ENCODE data around the gene TRIM31.
A peak's percentile ranks its signal among the peaks of the same experiment; 100 is the strongest.

TRIM31 gene, protein sequence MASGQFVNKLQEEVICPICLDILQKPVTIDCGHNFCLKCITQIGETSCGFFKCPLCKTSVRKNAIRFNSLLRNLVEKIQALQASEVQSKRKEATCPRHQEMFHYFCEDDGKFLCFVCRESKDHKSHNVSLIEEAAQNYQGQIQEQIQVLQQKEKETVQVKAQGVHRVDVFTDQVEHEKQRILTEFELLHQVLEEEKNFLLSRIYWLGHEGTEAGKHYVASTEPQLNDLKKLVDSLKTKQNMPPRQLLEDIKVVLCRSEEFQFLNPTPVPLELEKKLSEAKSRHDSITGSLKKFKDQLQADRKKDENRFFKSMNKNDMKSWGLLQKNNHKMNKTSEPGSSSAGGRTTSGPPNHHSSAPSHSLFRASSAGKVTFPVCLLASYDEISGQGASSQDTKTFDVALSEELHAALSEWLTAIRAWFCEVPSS

DNA sequence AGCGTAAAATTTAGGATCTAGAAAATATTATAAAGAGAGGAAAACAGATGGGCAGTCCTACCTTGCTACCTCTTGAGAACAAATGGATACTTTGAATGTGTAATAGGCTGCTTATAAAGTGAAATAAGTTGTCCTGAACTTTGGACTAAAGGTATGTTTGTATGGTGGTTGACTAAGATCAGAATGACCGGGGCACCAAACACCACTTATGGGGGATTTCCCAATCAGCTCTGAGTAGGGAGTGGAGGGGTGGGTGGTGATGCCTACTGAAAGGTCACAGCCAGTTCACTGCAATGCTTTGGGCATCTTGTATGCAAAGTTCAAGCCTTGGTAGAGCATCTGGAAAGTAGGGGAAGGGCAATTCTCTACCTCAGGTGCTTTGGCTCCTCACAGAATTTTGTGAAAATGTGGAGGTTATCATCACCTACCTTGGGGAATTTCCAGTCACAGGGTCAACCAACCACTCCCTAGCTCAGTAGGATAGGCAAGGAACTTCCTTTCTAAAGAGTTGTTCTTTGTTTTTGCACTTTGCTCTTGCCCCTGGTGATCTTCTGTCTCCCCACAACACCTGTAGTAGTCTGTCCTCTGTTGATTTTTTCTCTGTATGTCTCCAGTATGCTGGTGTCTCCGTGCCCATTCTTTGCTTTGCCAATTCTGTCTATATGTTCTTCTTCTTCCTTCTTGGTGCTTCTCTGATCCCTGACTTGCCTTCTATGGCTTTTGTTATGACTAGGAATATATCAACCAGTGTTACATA, at the start of gene TRIM31:
Gene TRIM31, minus strand, starts transcription at position 88 of the 757 bp plus-strand sequence. CDS start 285 bp downstream, outside the sequence.
- no peaks in the 10 kb centered on the region for H3K36me3 ChIP-seq (ENCODE audit: control insufficient read depth in 2 of 2, insufficient read depth in 1 of 2, low read length in 2 of 2)
- ChIA-PET CTCF (interaction anchor here (1.0 to 6.8 kb wide), 3 partner anchors 9 to 18 kb away, joined by 3 to 78 read pairs (median 34); no protein-coding TSS in a partner anchor), POLR2A (no interaction called here)
- H3K4me1 ChIP-seq (ENCODE audit: control insufficient read depth, insufficient read depth, low read length), result no peaks in the 10 kb centered on the region
- no peaks in the 10 kb centered on the region for H3K9me3 ChIP-seq (ENCODE audit: control insufficient read depth, insufficient read depth, low read depth, low read length)
- TF ChIP-seq ZNF157 (tag by site-specific recombination; IDR thresholded peaks at IDR 0.05) (no peak), PATZ1 (tag by site-specific recombination; IDR thresholded peaks at IDR 0.05) (no peak), ZNF639 (tag by site-specific recombination; IDR thresholded peaks at IDR 0.05) (no peak), ZNF24 (tag by site-specific recombination; IDR thresholded peaks at IDR 0.05) (no peak), SP2 (tag by site-specific recombination; IDR thresholded peaks at IDR 0.05) (no peak), ZNF747 (tag by site-specific recombination; IDR thresholded peaks at IDR 0.05) (no peak), ZNF610 (tag by site-specific recombination; IDR thresholded peaks at IDR 0.05; ENCODE audit: borderline replicate concordance) (no peak), MYNN (tag by site-specific recombination; IDR thresholded peaks at IDR 0.05; ENCODE audit: borderline replicate concordance) (no peak)
- TF ChIP-seq, protein P1, sequence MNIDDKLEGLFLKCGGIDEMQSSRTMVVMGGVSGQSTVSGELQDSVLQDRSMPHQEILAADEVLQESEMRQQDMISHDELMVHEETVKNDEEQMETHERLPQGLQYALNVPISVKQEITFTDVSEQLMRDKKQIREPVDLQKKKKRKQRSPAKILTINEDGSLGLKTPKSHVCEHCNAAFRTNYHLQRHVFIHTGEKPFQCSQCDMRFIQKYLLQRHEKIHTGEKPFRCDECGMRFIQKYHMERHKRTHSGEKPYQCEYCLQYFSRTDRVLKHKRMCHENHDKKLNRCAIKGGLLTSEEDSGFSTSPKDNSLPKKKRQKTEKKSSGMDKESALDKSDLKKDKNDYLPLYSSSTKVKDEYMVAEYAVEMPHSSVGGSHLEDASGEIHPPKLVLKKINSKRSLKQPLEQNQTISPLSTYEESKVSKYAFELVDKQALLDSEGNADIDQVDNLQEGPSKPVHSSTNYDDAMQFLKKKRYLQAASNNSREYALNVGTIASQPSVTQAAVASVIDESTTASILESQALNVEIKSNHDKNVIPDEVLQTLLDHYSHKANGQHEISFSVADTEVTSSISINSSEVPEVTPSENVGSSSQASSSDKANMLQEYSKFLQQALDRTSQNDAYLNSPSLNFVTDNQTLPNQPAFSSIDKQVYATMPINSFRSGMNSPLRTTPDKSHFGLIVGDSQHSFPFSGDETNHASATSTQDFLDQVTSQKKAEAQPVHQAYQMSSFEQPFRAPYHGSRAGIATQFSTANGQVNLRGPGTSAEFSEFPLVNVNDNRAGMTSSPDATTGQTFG (tag by site-specific recombination; IDR thresholded peaks at IDR 0.05; ENCODE audit: borderline replicate concordance), result no peak
- H3K27ac ChIP-seq (ENCODE audit: extremely low read depth, low read depth, low read length), result no peak within 1 kb of the TSS
- no peak within 1 kb of the TSS for H3K4me3 ChIP-seq (ENCODE audit: low read depth, low read length)

DNA sequence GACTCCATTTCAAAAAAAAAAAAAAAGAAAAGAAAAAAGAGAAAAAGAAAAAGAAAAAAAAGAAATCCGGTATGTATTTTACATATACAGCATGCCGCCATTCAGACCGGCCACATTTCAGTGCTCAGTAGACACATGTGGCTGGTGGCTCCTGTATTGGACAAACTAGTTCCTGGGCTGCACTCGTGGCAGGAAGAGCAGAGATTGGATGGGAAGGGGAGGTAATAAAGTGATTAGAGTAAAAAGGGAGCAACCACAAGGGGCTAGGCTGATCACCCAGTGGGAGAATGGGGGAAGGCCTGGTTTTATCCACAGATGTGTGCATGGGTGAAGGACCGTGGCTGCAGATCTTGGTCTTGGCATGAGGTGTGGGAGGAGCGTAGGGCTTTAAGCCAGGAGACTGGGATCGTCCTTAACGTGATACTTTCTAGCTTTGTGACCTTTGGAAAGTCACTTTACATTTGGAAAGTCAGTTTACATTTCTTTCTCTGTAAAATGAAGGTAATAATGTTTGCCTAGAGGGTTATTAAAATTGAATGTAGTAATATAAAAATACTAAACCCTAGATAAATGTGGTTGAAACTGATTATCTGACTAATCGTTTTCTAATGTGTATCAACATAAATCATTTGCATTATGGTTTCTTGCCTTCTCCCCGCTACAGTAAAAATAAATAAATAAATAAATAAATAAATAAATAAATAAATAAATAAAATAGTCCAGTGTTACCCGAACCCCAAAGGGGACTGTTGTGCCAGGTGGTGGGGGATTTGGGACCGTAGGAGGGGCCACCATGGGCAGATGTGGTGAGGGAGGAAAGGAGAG, 49.6 kb upstream of the TRIM31 start:
- no peaks in the 10 kb centered on the region for H3K9me3 ChIP-seq (ENCODE audit: control insufficient read depth, insufficient read depth, low read depth, low read length)
- no peak overlapping the region for H3K27ac ChIP-seq (ENCODE audit: extremely low read depth, low read depth, low read length)
- no peak overlapping the region for H3K4me3 ChIP-seq (ENCODE audit: low read depth, low read length)
- POLR2A ChIA-PET, result no interaction called here
- H3K4me1 ChIP-seq (ENCODE audit: control insufficient read depth, insufficient read depth, low read length), result no peaks in the 10 kb centered on the region
- H3K36me3 ChIP-seq (ENCODE audit: control insufficient read depth in 2 of 2, insufficient read depth in 1 of 2, low read length in 2 of 2), result no peaks in the 10 kb centered on the region
- CTCF ChIA-PET, result no interaction called here
- TF ChIP-seq ELK4 (IDR thresholded peaks at IDR 0.05; ENCODE audit: borderline replicate concordance, low read depth, low read length) (no peak), ZNF610 (tag by site-specific recombination; IDR thresholded peaks at IDR 0.05; ENCODE audit: borderline replicate concordance) (peak; percentile 55; the same call in 1 of the 2 replicates), ZNF692 (tag by site-specific recombination; IDR thresholded peaks at IDR 0.05) (peak; percentile 45; the same call in 1 of the 2 replicates), ZNF121 (tag by site-specific recombination; IDR thresholded peaks at IDR 0.05) (peak; percentile 82), ZNF146 (tag by site-specific recombination; IDR thresholded peaks at IDR 0.05) (peak; percentile 48; the same call in 1 of the 2 replicates), ZNF404 (tag by site-specific recombination; IDR thresholded peaks at IDR 0.05) (peak; percentile 98), GFI1B (tag by site-specific recombination; IDR thresholded peaks at IDR 0.05) (peak; percentile 83), ZNF292 (tag by site-specific recombination; IDR thresholded peaks at IDR 0.05; ENCODE audit: borderline replicate concordance, low read depth) (peak; percentile 98), MZF1 (tag by site-specific recombination; IDR thresholded peaks at IDR 0.05; ENCODE audit: borderline replicate concordance) (peak; percentile 73; the same call in 1 of the 2 replicates), KLF8 (tag by site-specific recombination; IDR thresholded peaks at IDR 0.05) (no peak), ZNF155 (tag by site-specific recombination; IDR thresholded peaks at IDR 0.05) (0 out of 2 replicates have a peak, but pooled peaks have one; percentile 82), ZNF394 (tag by site-specific recombination; IDR thresholded peaks at IDR 0.05; ENCODE audit: borderline replicate concordance) (peak; percentile 100)
